Spleen (tissue), 7 donors: ENCODE measurements around the gene EXPH5.

Source experiments
- CTCF ChIP-seq, 11 experiments: fragments of 200-600 bp in 7 of 11; fragments of 450-650 bp in 4 of 11; sonication (generic) in 4 of 11; IDR thresholded peaks in 8 of 11; conservative IDR thresholded peaks in 3 of 11; 1 replicate in 7 of 11; 2 replicates in 4 of 11; pipeline versions ENCODE4 v1.4.0 to v1.8.0; 2016 to 2021; ENCODE audit warnings: antibody characterized with exemption in 11 of 11, inconsistent platforms in 4 of 11, mild to moderate bottlenecking in 1 of 11
- POLR2A ChIP-seq, 3 donors: fragments of 450-650 bp; IDR thresholded peaks; one replicate each; pipeline ENCODE4 v1.5.1; 2017; ENCODE audit warnings: antibody characterized with exemption in 3 of 3, mild to moderate bottlenecking in 1 of 3
- POLR2AphosphoS5 ChIP-seq, 3 donors: sonication (generic); formaldehyde crosslinking; IDR thresholded peaks; one replicate each; pipeline ENCODE4 v1.5.1; 2017; ENCODE audit warnings: antibody characterized with exemption in 3 of 3
- donor health status: DM: no; HTN: no; CAD: no; lungs with moderate emphysema.
- donor health status: DM: no; HTN: no; CAD: no.
- donor health status: DM: no; HTN: no; CAD: no.

GRCh38 chr11:108494182-108494581 lies 99.4 kb downstream of the EXPH5 start:
- TF ChIP-seq POLR2A (IDR thresholded peaks at IDR 0.05) (no peak), CTCF (IDR thresholded peaks at IDR 0.05 in 8 of 11, conservative IDR thresholded peaks at IDR 0.05 in 3 of 11) (no peak), POLR2AphosphoS5 (IDR thresholded peaks at IDR 0.05) (no peak)
